Jurkat, Clone E6-1 (cell line): ENCODE measurements around the gene CARD11.
A peak's percentile ranks its signal among the peaks of the same experiment; 100 is the strongest.
"Not testable (repeated sequence)": the region's sequence is repeated elsewhere in the genome, so short reads cannot be mapped to it uniquely, and the experiment has no call there.

Experiments used
- DNase-seq: peaks from one replicate; pipeline ENCODE4 v3.0.0-alpha.2; 2011; ENCODE audit warnings: low read depth, low spot score
- H3K4me3 ChIP-seq: 2 replicates; pipeline ENCODE4 v1.5.1; 2011; ENCODE audit warnings: mild to moderate bottlenecking, low read length, control low read depth, moderate library complexity

CARD11 gene

GRCh38 chr7:2970861-2971260, 72.8 kb downstream of the CARD11 start:
- no peak overlapping the region for H3K4me3 ChIP-seq
- no peak for DNase-seq

GRCh38 chr7:2970307-2970664, 73.4 kb downstream of the CARD11 start:
- DNase-seq = no peak
- no peak overlapping the region for H3K4me3 ChIP-seq

GRCh38 chr7:2969398-2970306, 74.0 kb downstream of the CARD11 start:
- DNase-seq = no peak

GRCh38 chr7:2968616-2969397, 74.9 kb downstream of the CARD11 start:
- no peak overlapping the region for H3K4me3 ChIP-seq
- DNase-seq = no peak

More at GRCh38 chr7:2969398-2970306, 74.0 kb downstream of the CARD11 start:
- H3K4me3 ChIP-seq = no peak overlapping the region

GRCh38 chr7:2968176-2968575, 75.5 kb downstream of the CARD11 start:
- no peak for DNase-seq

GRCh38 chr7:2967705-2968104, 76.0 kb downstream of the CARD11 start:
- H3K4me3 ChIP-seq = no peak overlapping the region
- DNase-seq = no peak

More at GRCh38 chr7:2968176-2968575, 75.5 kb downstream of the CARD11 start:
- no peak overlapping the region for H3K4me3 ChIP-seq

- no peak overlapping the region for H3K4me3 ChIP-seq
- DNase-seq = no peak
These were observed 76.4 kb downstream of the CARD11 start for GRCh38 chr7:2967253-2967652.

GRCh38 chr7:2966466-2967078, 77.1 kb downstream of the CARD11 start:
- no peak overlapping the region for H3K4me3 ChIP-seq
- no peak for DNase-seq

GRCh38 chr7:2965745-2966270, 77.9 kb downstream of the CARD11 start:
- DNase-seq = no peak
- H3K4me3 ChIP-seq = no peak overlapping the region

- no peak for DNase-seq
- no peak overlapping the region for H3K4me3 ChIP-seq
These were observed 78.4 kb downstream of the CARD11 start for GRCh38 chr7:2965301-2965700.

GRCh38 chr7:2964208-2964607, 79.5 kb downstream of the CARD11 start:
- DNase-seq = no peak
- H3K4me3 ChIP-seq = no peak overlapping the region

GRCh38 chr7:2962865-2963264, 80.8 kb downstream of the CARD11 start:
- no peak overlapping the region for H3K4me3 ChIP-seq
- DNase-seq = no peak

GRCh38 chr7:2959828-2960599, 83.7 kb downstream of the CARD11 start:
- DNase-seq = no peak
- no peak overlapping the region for H3K4me3 ChIP-seq

GRCh38 chr7:2959103-2959680, 84.5 kb downstream of the CARD11 start:
- peak; percentile 19 for DNase-seq
- H3K4me3 ChIP-seq = no peak overlapping the region

GRCh38 chr7:2958416-2959102, 85.1 kb downstream of the CARD11 start:
- DNase-seq = no peak
- H3K4me3 ChIP-seq = no peak overlapping the region

GRCh38 chr7:2957369-2957727, 86.3 kb downstream of the CARD11 start:
- DNase-seq, H3K4me3 ChIP-seq: not testable (repeated sequence)

GRCh38 chr7:2956526-2957368, 86.9 kb downstream of the CARD11 start:
- no peak for DNase-seq
- no peak overlapping the region for H3K4me3 ChIP-seq
